Measurements from ENCODE around the gene PPM1L.
"Not testable (repeated sequence)": the region's sequence is repeated elsewhere in the genome, so short reads cannot be mapped to it uniquely, and the experiment has no call there.

The PPM1L gene

DNA sequence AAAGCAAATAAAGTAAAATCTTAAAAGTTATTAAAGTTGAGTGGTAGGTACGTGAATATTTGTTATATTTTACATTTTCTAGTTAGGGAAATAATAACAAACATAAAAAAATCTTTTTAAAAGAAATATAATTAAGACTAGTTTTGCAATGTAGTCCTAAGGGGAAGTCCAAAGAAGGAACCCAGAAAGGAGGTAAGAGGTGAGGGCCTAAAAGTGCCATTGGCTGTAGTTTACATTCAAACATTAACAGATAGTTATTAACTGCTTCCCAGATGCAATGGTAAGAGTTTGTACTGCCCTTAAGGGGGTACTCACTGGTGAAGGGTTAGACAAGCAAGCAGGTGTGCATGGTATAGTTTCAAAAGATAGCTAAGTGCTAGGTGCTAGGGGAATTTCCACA lies 269.9 kb downstream of the PPM1L start:
- no peak for DNase-seq (ENCODE audit: insufficient read length, low spot score)
- no peak for FAIRE-seq

DNA sequence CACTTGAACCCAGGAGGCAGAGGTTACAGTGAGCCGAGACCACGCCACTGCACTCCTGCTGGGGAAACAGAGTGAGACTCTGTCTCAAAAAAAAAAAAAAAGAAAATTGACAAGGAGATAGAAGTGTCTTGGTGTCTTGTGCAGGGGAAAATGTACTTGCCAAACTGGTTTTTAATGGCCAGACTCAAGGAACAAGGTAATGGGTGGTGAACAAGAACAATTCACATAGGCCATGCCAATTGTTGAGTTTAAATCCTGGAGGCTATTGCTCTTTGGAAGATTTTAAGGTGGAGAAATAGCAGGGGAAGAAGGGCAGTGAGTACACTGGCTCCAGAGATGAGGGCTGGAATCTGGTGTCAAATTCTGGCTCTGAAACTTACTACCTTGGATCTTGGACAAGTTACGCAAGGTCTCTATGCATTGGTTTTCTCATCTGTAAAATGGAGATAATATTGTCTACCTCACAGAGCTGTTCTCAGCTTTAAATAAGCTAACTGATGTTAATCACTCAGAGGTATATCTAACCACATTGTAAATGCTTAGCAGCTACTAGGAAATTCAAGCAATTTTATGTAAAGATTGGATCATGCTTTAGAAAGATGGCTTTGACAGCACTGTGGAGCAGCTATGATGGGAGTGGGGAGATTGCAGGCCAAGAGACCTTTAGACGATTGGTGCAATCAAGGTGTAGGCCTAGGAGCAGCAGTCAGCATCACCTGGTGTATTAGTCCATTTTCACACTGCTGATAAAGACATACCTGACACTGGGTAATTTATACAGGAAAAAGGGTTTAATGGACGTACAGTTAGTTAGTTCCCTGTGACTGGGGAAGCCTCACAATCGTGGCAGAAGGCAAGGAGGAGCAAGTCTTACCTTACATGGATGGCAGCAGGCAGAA lies 270.8 kb downstream of the PPM1L start:
- DNase-seq (ENCODE audit: insufficient read length, low spot score), result no peak
- FAIRE-seq, result no peak

DNA sequence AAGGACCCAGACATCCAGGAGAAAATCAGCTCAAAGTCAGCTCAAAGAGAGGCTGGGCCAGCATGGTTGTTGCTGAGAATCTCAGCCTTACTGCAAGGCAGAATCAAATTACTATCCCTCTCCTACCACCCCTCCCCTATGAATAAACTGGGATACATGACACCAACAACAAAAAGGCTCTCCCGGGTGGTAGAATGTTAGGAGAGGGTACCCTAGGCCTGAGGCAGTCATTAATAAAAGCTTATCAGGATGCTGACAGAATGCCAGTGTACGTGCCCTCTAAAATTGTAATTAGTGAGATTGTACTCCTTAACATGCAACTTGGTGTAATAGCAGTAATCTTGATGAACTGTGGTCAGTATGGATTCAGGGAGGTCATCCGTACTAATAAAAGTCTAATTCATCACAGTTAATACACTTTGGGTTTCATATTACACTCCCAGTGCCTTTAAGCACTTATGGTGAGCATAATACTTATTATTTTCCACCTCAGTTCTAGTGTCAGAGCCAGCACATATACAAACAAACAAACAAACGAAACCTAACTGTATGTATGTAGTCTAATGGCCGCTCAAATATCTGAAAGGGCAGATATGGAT lies 272.6 kb downstream of the PPM1L start:
- no peak for FAIRE-seq
- no peak for DNase-seq (ENCODE audit: insufficient read length, low spot score)

- no peak for DNase-seq (ENCODE audit: insufficient read length, low spot score)
- no peak for FAIRE-seq
These were observed 275.1 kb downstream of the PPM1L start for GRCh38 chr3:161031134-161031533.

DNA sequence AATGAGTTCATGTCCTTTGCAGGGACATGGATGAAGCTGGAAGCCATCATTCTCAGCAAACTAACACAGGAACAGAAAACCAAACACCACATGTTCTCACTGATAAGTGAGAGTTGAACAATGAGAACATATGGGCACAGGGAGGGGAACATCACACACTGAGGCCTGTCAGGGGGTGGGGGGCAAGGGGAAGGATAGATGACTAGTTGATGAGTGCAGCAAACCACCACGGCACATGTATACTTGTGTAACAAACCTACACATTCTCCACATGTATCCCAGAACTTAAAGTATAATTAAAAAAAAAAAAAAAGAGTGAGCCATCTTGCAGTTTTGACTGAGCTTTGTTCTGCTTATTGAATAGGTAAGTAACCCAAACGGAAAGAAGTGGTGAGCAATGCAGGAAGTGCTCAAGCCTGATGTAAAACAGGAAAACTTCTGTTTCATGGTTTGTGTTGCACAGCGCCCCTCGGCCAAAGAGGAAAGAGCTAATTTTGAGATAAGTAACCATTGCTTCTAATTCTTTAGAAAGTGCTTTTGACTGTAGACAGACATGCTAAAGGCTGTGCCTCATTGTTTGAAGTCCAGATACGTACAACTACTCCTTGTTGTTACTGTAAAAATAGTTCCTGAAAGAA lies 279.0 kb downstream of the PPM1L start:
- not testable (repeated sequence) for DNase-seq (ENCODE audit: insufficient read length, low spot score)
- peak; percentile 8 for FAIRE-seq

DNA sequence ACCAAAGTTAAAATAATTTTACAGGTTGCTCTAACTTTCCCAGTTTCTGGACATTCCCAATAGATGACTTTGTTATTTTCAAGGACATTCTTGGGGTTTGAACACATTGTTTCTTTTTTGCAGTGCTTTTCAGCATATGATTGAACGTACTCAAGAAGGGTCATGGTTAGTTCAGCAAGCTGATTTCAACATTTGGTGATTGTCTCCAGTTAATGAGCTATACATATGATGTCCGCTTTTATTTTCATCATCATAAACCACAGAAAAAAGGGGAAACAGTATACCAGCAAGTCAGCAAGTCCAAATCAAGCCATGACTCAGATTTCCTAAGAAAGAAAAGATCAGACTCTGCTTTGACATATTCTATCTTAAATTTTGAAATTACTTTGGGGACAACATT lies 279.7 kb downstream of the PPM1L start:
- FAIRE-seq, result peak; percentile 8
- DNase-seq (ENCODE audit: insufficient read length, low spot score), result no peak

DNA sequence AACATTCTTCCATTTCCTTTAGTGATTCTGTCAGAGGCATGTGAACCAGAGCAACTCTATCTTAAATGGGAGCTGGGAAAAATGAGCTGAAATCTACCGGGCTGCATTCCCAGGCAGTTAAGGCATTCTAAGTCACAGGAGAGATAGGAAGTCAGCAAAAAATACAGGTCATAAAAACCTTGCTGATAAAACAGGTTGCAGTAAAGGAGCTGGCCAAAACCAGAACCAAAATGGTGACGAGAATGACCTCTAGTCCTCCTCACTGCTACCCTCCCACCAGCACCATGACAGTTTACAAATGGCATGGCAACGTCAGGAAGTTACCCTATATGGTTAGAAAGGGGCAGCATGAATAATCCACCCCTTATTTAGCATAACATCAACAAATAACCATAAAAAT lies 282.7 kb downstream of the PPM1L start:
- FAIRE-seq (no peak), DNase-seq (ENCODE audit: insufficient read length, low spot score) (no peak)

DNA sequence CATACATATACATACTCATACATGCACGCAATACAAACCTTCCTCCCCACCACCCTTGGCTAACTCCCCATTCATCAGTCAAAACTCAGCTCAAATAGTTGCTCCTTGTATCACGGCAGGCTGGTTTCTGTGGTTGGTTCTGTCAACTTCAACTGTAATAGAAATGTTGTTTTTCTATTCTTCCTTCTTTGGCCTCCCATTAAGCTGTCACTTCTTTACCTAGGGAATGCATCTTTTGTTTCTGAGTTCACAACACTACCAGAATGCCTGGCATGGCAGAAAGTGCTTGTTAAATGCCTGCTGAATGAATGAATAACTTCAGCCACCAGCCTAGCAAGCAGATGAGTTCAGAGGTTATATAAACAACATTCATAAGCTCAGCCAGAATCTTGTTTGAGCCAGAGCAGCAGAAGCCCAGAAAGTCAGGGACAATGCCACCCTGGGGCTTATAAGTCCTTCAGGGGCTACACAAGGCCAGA lies 286.0 kb downstream of the PPM1L start:
- no peak for DNase-seq (ENCODE audit: insufficient read length, low spot score)
- no peak for FAIRE-seq

DNA sequence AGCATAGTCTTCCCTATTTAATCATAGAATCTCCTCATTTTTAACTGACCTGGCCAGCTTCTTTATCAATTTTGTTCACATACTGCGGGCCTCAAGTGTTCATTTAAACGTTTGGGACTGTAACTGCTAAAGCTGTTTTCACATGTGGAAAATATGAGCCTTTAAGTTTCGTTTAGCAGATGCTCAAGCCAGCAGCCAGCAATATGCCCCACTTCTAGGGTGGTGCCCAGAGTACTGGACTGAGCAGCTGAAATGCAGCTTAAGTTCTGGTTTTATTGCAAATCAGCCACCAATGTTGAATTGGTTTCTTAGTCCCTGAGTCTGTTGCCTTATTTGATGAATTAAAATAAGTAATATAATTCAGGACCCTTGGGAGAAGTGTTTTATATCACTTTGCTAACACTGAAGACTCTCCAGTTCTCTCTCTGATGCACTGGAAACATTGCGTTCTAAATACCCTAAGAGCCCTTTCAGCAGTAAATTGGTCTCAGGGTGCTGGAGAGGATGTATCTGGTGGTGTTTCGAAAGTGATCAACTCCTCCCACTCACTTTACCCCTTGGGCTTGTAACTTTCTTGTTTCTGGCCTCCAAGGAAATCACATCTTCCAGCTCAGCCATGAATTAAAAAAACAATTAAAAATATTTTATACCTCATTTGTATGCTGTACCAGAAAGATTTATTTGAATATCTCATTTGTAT lies 287.5 kb downstream of the PPM1L start:
- FAIRE-seq (no peak), DNase-seq (ENCODE audit: insufficient read length, low spot score) (no peak)

- FAIRE-seq (no peak), DNase-seq (ENCODE audit: insufficient read length, low spot score) (no peak)
These were observed 293.7 kb downstream of the PPM1L start for GRCh38 chr3:161049683-161050248.

- FAIRE-seq (no peak), DNase-seq (ENCODE audit: insufficient read length, low spot score) (no peak)
These were observed 294.9 kb downstream of the PPM1L start for GRCh38 chr3:161050935-161051334.

GRCh38 chr3:161051856-161052255 lies 295.8 kb downstream of the PPM1L start:
- no peak for FAIRE-seq
- DNase-seq (ENCODE audit: insufficient read length, low spot score), result no peak

- DNase-seq (ENCODE audit: insufficient read length, low spot score) (no peak), FAIRE-seq (no peak)
These were observed 299.0 kb downstream of the PPM1L start for GRCh38 chr3:161054860-161055604.

- no peak for DNase-seq (ENCODE audit: insufficient read length, low spot score)
- FAIRE-seq, result no peak
These were observed 308.4 kb downstream of the PPM1L start for GRCh38 chr3:161064413-161064812.

DNA sequence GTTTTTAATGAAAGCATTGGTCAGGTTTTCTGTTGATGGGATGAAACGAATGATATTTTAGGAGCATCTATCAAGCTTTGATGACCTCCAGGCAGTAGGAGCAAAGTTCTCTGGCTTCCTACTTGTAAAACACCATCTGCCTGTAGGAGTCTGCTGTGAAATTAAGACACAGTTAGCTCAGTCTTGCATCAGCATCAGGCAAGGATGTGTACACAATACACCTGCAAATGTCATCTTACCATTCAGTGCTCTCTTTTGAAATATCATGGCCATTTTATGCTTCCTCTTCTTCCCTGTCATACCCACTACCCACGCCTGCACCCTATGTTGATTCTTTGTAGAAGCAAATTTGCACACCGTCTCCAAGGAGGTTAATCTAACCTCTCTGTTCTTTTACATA lies 310.9 kb downstream of the PPM1L start:
- DNase-seq (ENCODE audit: insufficient read length, low spot score) (no peak), FAIRE-seq (no peak)

GRCh38 chr3:161067335-161067734 lies 311.3 kb downstream of the PPM1L start:
- DNase-seq (ENCODE audit: insufficient read length, low spot score) (no peak), FAIRE-seq (peak; percentile 28)

DNA sequence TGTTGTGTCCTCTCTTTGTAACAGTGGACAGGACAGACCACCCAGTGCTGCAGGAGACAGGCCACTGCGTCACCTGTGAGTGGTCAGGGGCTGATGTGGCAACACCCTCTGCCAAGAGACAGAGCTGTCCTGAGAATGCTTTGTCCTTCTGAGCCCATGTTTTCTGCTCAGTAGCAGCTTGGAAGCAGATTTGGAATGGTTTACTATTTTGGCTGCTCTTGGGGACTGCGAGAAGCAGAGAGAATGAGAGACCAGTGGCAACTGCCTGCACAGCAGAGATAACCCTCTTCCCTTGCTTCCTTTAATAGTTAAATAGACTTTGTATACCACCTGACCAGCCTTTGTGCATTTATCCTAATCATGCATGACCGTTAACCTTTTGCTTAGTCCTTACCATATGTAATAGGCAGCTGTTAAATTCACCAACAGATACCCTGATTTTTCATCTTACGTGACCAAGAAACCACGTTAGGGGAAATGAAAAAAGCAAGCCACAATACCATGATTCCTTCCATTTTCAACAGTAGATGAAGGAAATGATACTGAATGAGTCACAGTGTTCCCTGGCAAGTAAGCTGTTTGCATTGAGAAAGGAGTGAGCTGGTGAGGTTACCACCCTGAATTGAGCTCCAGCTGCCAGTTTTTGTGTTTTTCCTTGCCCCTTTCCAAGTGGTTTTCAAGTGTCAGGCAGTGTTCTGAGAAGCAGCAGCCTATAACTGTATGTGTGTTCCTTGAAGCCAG lies 313.6 kb downstream of the PPM1L start:
- DNase-seq (ENCODE audit: insufficient read length, low spot score) (peak; percentile 16), FAIRE-seq (peak; percentile 95)

DNA sequence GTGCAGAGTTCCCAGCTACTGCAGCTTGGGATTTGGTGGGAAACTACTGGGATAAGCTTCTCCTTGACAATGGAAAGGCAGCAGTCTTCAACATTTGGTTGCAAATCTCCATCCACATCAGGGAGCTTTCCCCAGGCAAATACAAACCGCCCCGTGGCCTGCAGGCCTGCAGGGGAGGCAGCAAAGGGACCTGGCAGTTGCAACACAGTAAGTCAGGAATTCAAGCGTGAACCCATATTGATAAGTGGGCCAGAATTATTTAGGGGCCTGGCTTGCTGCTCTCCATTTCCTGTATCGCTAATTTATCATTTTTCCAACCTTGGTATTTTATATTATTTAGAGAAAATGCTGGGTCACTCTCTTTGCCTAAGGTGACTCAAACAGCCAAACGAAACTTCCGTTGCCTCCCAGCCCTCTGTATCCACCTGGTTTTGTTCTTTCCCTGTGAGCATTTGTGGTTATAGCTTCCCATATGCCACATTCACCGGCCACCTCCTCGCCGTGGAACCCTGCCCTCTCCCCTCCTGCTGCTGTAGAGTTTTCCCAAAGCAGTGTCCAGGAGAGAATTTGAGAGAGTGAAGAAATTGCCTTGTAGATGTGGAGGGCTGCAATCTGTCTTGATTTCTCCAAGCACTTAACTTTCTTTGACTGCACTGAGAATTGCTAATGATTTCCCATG lies 314.4 kb downstream of the PPM1L start:
- FAIRE-seq (peak; percentile 44), DNase-seq (ENCODE audit: insufficient read length, low spot score) (no peak)

Measured in GM19239 (cell line).